Keratinocyte (primary cell): ENCODE results near the gene TRDN.

Experiments used
- EZH2 ChIP-seq: IDR thresholded peaks from one replicate; pipeline ENCODE4 v1.6.1; 2012; ENCODE audit warnings: inconsistent platforms, mild to moderate bottlenecking, low read length, moderate library complexity
- TF ChIP-seq, protein P1 (sequence below), 3 experiments: IDR thresholded peaks in 1 of 3; conservative IDR thresholded peaks in 1 of 3; optimal IDR thresholded peaks in 1 of 3; 2 replicates in 2 of 3; 3 replicates in 1 of 3; pipeline versions ENCODE3 to v1.5.1; 2011; ENCODE audit warnings: low read length in 3 of 3, mild to moderate bottlenecking in 3 of 3, moderate library complexity in 2 of 3, control low read depth in 1 of 3, inconsistent platforms in 1 of 3; ENCODE audit not compliant: insufficient read depth in 2 of 3; ENCODE audit errors: extremely low read depth in 1 of 3

DNA sequence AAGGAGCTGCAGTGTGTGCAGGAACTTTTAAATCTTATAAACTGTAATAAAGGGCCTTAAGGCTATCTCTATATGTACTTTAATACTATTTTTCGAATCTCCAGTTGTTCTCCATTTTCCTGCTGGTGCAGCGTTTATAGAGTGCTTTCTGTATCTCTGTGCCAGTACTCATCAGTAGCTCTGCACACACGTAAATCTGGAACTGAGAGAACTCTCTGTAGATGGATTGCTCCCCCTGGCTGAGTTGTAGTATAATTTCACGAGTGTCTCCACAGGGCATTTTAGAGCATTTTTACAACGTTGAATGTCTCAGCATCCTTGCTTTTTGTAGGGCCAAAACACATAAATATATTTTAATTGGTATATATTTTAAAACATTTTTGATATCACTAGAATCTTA is 256.5 kb downstream of the TRDN start:
- TF ChIP-seq, protein P1, sequence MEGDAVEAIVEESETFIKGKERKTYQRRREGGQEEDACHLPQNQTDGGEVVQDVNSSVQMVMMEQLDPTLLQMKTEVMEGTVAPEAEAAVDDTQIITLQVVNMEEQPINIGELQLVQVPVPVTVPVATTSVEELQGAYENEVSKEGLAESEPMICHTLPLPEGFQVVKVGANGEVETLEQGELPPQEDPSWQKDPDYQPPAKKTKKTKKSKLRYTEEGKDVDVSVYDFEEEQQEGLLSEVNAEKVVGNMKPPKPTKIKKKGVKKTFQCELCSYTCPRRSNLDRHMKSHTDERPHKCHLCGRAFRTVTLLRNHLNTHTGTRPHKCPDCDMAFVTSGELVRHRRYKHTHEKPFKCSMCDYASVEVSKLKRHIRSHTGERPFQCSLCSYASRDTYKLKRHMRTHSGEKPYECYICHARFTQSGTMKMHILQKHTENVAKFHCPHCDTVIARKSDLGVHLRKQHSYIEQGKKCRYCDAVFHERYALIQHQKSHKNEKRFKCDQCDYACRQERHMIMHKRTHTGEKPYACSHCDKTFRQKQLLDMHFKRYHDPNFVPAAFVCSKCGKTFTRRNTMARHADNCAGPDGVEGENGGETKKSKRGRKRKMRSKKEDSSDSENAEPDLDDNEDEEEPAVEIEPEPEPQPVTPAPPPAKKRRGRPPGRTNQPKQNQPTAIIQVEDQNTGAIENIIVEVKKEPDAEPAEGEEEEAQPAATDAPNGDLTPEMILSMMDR (optimal IDR thresholded peaks at IDR 0.05 in 1 of 3, IDR thresholded peaks at IDR 0.05 in 1 of 3, conservative IDR thresholded peaks at IDR 0.05 in 1 of 3; ENCODE audit: extremely low read depth in 1 of 3, insufficient read depth in 2 of 3, low read length in 3 of 3) = peak; percentile 13 to 31 (median 28)
- TF ChIP-seq EZH2 = no peak
